Skeletal muscle cell (primary cell): ENCODE data around the gene CYP11A1.

Experiments
- DNase-seq: peaks from one replicate; pipeline ENCODE4 v3.0.0-alpha.2; 2010; ENCODE audit warnings: low read depth
- H3K4me3 ChIP-seq: 2 replicates; pipeline ENCODE4 v1.5.1; 2011; ENCODE audit warnings: low read depth, mild to moderate bottlenecking, control low read depth, low read length, moderate library complexity

The CYP11A1 gene

GRCh38 chr15:74290645-74291044, 76.8 kb downstream of the CYP11A1 start:
- H3K4me3 ChIP-seq = no peak overlapping the region
- no peak for DNase-seq

GRCh38 chr15:74289671-74290070, 77.8 kb downstream of the CYP11A1 start:
- no peak for DNase-seq
- no peak overlapping the region for H3K4me3 ChIP-seq
